GM10266 (cell line): ENCODE results near the gene WRNIP1.

ENCODE experiments used
- DNase-seq: peaks from one replicate; pipeline ENCODE4 v3.0.0; 2012; ENCODE audit errors: extremely low spot score
- CTCF ChIP-seq: IDR thresholded peaks from 2 replicates; pipeline ENCODE4 v1.5.1; 2012; ENCODE audit warnings: mild to moderate bottlenecking, low read depth; ENCODE audit not compliant: control insufficient read depth, insufficient read depth; ENCODE audit errors: missing control alignments

The WRNIP1 gene

GRCh38 chr6:2741756-2742155, 23.4 kb upstream of the WRNIP1 start:
- no peak for DNase-seq
- TF ChIP-seq CTCF = no peak

DNA sequence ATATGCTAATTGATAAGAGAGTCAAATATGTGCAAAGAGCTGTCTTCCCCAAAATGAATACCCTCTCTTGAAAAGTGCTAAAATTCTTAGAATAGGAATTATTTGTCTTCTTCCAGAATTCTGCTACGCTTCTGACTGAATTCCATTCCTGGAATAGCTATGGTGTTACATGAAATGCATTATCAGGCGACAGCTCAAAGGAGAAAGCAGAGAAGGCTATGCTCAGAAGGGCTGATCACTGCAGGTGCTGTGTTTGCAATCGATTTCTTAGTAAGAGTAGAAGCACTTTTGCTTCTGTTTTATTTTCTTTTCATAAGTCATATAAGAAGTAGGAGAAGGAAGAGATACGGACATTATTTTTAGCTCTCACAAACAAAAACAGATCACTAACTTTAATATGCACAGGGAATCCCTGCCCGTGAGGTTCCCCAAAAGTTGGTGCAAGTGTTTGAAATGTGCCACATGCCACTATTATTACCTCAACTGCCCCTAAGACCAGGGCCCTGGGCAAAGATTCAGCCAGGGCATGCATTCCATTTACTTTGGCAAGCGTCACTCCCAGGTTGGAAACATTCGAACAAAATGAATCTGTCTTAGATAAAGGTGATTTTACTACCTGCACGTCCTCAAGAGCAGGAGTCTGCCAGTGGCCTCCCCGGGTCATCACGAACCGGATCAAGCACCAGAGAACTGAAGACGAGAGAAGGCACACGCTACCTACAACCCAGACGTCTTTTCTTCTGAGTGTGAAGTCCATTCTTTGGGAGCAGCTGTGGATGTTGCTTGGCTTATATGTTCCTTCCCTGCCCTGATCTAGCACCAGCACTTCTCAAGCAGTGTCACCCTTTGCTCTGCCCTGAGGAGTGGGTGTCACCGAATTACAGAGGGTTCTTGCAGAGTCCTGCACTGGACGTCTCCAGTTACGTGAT, 21.6 kb upstream of the WRNIP1 start:
- no peak for TF ChIP-seq CTCF

DNA sequence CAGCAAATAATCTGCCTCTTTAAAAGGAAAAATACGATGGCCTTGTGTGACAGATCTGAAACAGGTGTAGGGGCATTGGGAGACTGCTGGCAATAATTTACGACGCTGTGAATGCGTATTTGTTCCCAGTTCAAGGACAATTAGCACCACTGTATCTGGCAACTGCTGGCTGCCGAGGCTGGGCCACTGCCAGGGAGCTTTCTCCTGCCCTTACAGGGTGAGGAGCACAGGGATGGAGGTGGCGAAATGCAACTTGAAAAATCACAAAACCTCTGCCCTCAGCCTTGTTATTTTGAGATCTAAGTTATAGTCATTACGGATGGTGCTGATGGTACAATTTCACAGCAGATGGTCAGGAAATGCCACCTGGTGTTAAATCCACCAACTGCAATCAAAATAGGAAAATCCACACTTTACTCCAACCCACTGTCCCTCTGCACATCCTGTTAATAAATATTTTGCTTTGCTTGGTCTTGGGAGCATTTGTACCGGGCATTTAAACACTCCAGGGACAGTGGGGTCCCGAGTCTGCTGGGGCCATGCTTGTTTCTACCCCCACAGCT, 20.9 kb upstream of the WRNIP1 start:
- TF ChIP-seq CTCF = no peak
- no peak for DNase-seq

More for the DNA sequence above, 21.6 kb upstream of the WRNIP1 start:
- no peak for DNase-seq

- TF ChIP-seq CTCF = no peak
Measured at GRCh38 chr6:2744778-2745177, 20.4 kb upstream of the WRNIP1 start.

GRCh38 chr6:2745246-2745645, 19.9 kb upstream of the WRNIP1 start:
- no peak for DNase-seq
- TF ChIP-seq CTCF = no peak

More at GRCh38 chr6:2744778-2745177, 20.4 kb upstream of the WRNIP1 start:
- no peak for DNase-seq

- no peak for DNase-seq
- TF ChIP-seq CTCF = no peak
Measured at GRCh38 chr6:2746557-2747061, 18.6 kb upstream of the WRNIP1 start.

- DNase-seq = no peak
- TF ChIP-seq CTCF = no peak
Measured at GRCh38 chr6:2748183-2748582, 17.0 kb upstream of the WRNIP1 start.
